GM18526 (cell line): ENCODE measurements around the gene UBE2N.

Experiments used
- POLR2A ChIP-seq: IDR thresholded peaks from 3 replicates; pipeline ENCODE4 v1.6.1; 2011; ENCODE audit not compliant: insufficient read length; ENCODE audit errors: extremely low read depth

UBE2N gene

DNA sequence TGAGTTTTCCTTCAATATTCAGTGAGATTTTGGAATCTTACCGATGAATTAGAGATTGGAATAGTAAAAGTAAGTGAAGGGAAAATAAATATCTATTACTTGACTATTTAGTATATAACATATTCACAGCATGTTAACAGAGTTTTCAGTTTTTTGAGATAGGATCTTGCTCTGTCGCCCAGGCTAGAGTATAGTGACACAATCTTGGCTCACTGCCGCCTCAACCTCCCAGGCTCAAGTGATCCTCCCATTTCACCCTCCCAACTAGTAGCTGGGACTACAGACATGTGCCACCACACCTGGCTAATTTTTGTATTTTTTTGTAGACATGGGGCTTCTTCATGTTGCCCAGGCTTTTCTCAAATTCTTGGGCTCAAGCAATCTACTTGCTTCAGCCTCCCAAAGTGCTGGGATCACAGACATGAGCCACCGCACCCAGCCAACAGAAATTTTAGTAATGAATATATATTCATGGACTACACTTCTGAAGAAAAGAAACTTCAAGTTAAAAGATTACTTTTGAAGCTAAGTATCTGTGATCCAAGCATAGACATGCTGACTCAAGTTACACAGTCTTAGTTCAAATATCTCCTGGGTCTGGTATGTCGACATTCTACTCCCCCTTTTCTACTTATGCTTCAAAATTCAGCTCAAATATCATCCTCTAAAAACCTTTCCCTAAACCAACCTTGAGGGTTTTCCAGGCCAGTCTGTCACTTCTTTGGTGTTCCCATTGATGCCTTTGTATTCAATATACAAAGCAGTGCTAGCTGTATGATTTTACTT lies 13.8 kb downstream of the UBE2N start:
- TF ChIP-seq POLR2A = no peak

GRCh38 chr12:93426412-93426805 lies 15.3 kb downstream of the UBE2N start:
- no peak for TF ChIP-seq POLR2A

DNA sequence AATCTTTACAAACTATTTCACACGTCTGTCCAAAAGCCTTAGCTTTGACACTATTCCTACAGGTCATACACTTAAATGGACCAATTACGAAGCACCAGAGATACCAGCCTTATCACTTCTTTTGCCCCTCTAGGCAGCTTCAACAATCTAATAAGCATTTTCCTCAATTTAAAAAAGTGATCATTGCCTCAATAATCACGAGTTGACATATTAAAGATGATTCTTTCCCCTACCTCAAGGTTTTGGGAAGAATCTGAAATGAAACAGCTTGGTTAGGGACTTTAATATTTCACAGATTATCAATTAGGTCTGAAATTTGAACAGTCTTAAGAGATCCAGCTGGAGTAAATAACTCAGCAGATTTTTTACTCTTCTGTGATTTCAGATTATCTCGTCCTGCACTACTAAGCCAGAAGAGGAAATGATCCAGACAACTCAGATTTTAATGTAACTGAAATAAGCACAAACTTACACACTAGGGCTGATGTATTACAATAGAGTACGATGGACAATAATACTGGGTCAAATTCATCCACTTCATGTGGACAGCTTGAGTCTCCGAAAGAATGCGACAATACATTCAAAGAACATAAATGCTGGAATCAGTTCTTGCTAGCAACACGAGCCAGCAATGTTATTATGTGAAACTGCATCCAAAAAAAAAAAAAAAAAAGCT lies 15.9 kb downstream of the UBE2N start:
- no peak for TF ChIP-seq POLR2A

DNA sequence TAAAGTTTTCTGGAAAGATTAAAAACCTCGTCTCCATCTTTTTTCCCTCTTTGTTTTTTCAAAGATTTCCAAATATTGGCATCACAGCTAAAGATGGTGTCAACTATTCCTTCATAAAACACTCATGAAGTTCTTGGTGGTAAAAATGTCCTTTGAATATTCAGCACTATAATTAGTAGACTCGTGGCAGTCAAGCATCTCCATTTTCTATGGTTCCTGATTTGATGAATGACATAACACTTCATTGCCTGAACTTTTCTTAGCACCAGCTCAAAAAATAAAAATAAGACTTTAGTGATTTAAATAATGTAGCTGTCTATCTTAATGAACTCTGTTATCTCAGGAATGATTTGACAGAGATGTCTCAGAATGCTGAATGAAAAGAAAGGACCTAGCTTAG lies 19.7 kb downstream of the UBE2N start:
- TF ChIP-seq POLR2A = no peak

DNA sequence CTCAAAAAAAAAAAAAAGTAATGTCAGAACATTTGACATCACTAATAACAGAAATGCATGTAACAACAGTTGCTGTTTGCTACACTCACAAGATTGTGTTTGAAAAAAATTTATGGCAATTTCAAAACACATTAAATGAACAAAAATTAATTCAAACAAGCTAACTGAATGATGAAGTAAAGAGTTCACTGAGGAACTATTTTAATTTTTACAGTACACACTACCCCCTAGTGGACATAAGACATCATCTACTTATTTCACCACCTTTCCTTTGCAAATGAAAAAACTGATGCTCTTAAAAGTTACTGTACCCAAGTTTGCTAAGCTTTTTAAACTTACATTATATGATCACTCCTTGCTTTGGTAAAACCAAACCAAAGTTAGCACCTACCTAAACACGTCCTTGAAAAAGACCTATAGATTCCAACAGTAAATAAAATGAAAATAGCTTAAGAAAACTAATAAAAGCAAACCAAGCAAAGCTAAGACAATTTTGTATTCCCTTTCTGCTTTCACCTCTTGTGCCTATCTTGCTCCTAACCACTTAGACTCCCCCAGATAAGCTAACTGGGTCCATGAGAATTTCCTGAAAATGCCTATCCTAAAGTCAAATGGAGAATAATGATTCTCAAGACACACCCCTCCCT lies 22.2 kb downstream of the UBE2N start:
- TF ChIP-seq POLR2A = no peak

DNA sequence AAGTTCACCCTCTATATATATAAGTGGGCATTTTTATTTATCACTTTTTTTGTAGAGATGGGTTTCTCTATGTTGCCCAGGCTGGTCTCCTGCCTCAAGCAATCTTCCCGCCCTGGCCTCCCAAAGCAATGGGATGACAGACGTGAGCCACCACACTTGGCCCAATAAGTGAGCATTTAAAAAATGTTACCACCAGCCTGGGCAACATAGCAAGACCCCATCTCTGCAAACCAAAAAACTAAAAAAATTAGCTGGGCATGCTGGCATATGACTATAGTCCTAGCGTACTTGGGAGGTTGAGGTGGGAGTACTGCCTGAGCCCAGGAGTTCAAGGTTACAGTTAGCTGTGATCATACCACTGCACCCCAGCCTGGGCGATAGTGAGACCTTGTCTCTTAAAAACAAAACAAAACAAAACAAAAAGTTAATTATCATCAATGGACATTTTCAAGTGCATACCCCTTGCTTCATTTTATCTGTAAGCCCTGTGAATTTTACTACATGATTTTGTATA lies 23.7 kb downstream of the UBE2N start:
- no peak for TF ChIP-seq POLR2A

DNA sequence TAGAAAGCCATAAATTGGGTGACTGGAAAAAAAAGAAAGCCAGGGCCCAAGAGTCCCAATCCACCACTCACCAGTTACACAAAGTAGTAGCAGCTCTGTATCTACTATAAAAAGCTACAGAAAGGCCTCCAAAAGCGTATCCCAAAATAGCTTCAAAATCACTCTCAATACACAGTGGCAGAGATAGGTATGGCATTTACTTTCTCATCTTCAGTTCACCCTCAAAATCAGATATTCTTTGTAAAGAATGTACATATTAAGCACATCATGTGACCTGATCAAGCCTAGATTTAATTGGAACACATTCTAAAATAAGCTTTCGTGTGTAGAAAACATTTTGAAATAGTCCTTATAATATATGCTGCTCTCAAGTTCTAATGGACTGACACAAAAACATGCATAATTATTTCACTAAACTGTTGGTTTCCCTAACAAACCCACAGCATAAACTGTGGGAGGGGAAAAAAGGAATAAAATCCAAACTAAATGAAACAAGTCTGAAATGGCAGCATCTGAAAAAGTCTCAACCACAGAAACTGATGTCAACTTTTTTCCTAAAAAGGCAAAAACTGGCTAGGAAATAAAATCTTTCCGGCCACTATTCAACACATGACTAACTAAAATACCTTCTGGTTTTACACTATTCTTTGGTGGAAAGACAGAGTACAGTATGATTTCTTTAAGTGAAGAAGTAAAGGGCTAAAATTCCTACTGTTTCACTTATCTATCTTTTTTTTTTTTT lies 25.9 kb downstream of the UBE2N start:
- TF ChIP-seq POLR2A = no peak

GRCh38 chr12:93413064-93413463 lies 28.7 kb downstream of the UBE2N start:
- no peak for TF ChIP-seq POLR2A

GRCh38 chr12:93408813-93409212 lies 32.9 kb downstream of the UBE2N start:
- TF ChIP-seq POLR2A = no peak

DNA sequence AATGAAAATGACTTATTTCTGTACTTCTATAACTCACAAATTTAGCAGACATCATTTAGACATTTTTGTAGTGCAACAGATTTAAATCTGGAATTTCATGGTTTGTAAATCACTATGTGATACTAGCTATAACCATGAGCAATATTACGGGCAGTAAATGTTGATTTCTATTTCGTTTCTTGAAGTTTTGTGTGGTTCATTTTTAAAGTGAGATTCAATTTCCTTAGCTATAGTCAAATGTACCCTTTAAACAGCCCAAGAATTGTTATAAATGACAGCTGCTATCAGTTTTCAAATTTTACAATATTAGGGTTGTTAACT lies 33.8 kb downstream of the UBE2N start:
- no peak for TF ChIP-seq POLR2A

GRCh38 chr12:93407054-93407962 lies 34.4 kb downstream of the UBE2N start:
- TF ChIP-seq POLR2A = no peak

GRCh38 chr12:93404961-93405849 lies 36.5 kb downstream of the UBE2N start:
- TF ChIP-seq POLR2A = no peak

GRCh38 chr12:93403988-93404803 lies 37.6 kb downstream of the UBE2N start:
- no peak for TF ChIP-seq POLR2A
